Lower leg skin (tissue), 4 donors: ENCODE measurements around the gene MTM1. TPM values are rescaled to one million over a fixed set of nuclear protein-coding genes. Genes with fewer than 3 reads are reported as not detected.

Source experiments
- DNase-seq, 2 donors: peaks; one replicate each; pipeline ENCODE4 v3.0.0-alpha.2; 2019; ENCODE audit warnings: low spot score in 2 of 2
- H3K4me3 ChIP-seq: fragments of 200-600 bp; sonication (generic); 2 replicates; pipeline ENCODE4 v1.5.1; 2017; ENCODE audit warnings: mild to moderate bottlenecking, low read depth; ENCODE audit not compliant: poor library complexity, severe bottlenecking
- CTCF ChIP-seq, 3 donors: fragments of 450-650 bp; IDR thresholded peaks; one replicate each; pipeline ENCODE4 v1.5.1; 2016; ENCODE audit warnings: antibody characterized with exemption in 3 of 3, mild to moderate bottlenecking in 3 of 3, moderate library complexity in 2 of 3
- POLR2A ChIP-seq, 2 donors: fragments of 450-650 bp; IDR thresholded peaks; one replicate each; pipeline ENCODE4 v1.6.1; 2016 to 2017; ENCODE audit warnings: antibody characterized with exemption in 2 of 2, mild to moderate bottlenecking in 1 of 2, moderate library complexity in 1 of 2
- WGBS, 2 donors: methylation state at CpG; one replicate each; pipeline ENCODE4 v1.1.5; 2018; 5-methylcytosine and 5-hydroxymethylcytosine counted together
- intact Hi-C: fragments of 100-400 bp; cut with DNase I; formaldehyde crosslinking; loops from one replicate; pipeline ENCODE4 v1.15.0; 2023; ENCODE audit warnings: low total_unique reads
- total RNA-seq, 4 donors: library from RNA; depleted of rRNA; stranded (reverse); fragments of >200 nt; gene quantifications; one replicate each; pipeline ENCODE4 v1.1.0, GENCODE V29; 2016

The MTM1 gene
- total RNA-seq, 4 donors from 2014 or later, result 11.0 to 21.0 (median 14.1) TPM

- TF ChIP-seq POLR2A (IDR thresholded peaks at IDR 0.05) (no peak), CTCF (IDR thresholded peaks at IDR 0.05) (no peak)
- intact Hi-C loops, result no loop called here
- 38 to 60% methylated on average over 4 of the region's 4 CpGs for WGBS, 2 donors
Measured at GRCh38 chrX:150581093-150581775, 12.8 kb downstream of the MTM1 start.

DNA sequence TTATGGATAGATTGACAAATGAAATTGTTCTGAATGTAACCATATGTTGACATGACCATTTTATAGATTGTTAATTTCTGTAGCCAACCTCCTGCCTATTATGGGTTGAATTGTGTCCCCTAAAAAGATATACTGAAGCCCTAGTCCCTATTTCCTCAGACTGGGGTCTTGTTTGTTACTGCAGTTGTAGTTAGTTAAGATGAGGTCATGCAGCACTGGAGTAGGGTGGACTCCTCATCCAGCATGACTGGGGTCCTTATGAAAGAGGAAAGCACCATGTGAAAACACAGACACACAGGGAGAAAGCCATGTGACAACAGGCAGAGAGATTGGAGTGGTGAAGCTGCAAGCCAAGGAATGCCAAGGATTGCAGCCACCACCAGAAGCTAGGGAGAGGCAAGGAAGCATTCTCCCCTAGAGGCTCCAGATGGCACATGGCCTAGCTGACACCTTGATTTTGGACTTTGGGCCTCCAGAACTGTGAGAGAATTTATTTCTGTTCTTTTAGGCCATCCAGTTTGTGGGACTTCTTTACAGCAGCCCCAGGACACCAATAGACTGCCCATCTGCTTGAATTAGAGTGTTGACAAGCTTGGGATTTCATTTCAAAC, 14.0 kb downstream of the MTM1 start:
- no peak for DNase-seq
- intact Hi-C loops, result no loop called here
- TF ChIP-seq POLR2A (IDR thresholded peaks at IDR 0.05), result no peak
- TF ChIP-seq CTCF (IDR thresholded peaks at IDR 0.05), result no peak
- no peak overlapping the region for H3K4me3 ChIP-seq

More at GRCh38 chrX:150581093-150581775, 12.8 kb downstream of the MTM1 start:
- no peak overlapping the region for H3K4me3 ChIP-seq
- no peak for DNase-seq

DNA sequence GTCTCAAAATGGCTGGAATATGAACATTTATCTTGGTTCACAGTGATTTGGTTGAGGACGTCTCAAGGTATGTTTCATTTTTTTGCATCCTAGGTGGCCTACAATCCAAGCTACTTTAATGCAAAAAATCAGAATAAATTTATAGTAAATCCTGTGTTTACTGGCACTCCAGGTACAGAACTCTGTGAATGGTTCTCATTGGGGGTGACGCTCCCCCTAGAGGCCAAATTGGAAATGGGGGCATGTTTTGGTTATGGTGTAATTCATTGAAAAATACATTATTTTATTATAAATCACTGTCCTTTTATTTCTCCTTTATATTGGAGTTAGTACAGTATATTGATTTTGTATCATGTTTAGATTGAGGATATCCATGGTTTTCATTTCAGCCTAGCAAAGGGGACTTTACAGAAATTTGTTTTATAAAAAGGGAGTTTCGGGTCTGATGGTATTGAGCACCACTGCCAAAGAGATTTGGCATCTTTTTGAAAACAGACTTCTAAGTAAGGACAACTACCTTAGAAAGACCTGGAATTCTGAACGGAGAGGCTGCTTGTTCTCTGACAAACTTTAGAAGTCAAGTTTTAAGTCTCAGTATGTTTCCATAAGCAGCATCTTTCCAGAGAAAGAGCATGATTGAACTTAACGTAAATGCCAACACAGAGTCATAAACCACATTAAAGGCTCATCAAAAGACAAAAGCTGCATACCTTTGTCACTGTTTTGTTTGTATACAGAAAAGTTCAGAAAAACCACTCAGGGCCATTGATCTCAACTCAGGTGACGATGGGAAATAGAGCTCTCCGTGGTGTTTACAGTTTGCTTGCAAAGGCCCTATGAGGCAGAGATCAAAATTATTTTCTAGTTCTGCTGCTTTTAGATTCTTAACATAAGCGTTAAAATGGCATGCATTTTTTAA, 19.4 kb downstream of the MTM1 start:
- DNase-seq, result no peak
- no peak overlapping the region for H3K4me3 ChIP-seq
- TF ChIP-seq POLR2A (IDR thresholded peaks at IDR 0.05) (no peak), CTCF (IDR thresholded peaks at IDR 0.05) (no peak)
- 59 to 82% methylated on average over 8 of the region's 8 CpGs for WGBS, 2 donors
- intact Hi-C loops, result no loop called here

GRCh38 chrX:150594584-150594983, 26.2 kb downstream of the MTM1 start:
- TF ChIP-seq POLR2A (IDR thresholded peaks at IDR 0.05), result no peak
- no peak for TF ChIP-seq CTCF (IDR thresholded peaks at IDR 0.05)
- WGBS, 2 donors, result 51 to 70% methylated on average over 1 of the region's 1 CpG
- no peak for DNase-seq
- H3K4me3 ChIP-seq, result no peak overlapping the region
- intact Hi-C loops, result no loop called here

GRCh38 chrX:150599226-150599625, 30.8 kb downstream of the MTM1 start:
- intact Hi-C loops, result no loop called here
- TF ChIP-seq CTCF (IDR thresholded peaks at IDR 0.05) (no peak), POLR2A (IDR thresholded peaks at IDR 0.05) (no peak)
- 93 to 100% methylated on average over 1 of the region's 1 CpG for WGBS, 2 donors
- no peak for DNase-seq
- H3K4me3 ChIP-seq, result no peak overlapping the region
